HCT116 (cell line): ENCODE measurements around the gene SLC9A7. TPM values are rescaled to one million over a fixed set of nuclear protein-coding genes. Genes with fewer than 3 reads are reported as not detected.

Experiments
- ATAC-seq: fragments of 200-7000 bp; cut with Tn5 transposase; 2 replicates; pipeline ENCODE4 v1.9.1; 2020; ENCODE audit warnings: mild to moderate bottlenecking, moderate library complexity
- BruUV-seq: library from RNA; stranded (reverse); fragments of 400-500 nt; replicated peaks from 2 replicates; lab custom pipeline; 2021; lab: Mats Ljungman, UMichigan
- CTCF ChIA-PET: fragments of 300-600 bp; sonication (Branson Sonifier 250); formaldehyde crosslinking; loops from one replicate; lab custom pipeline; 2021; ENCODE audit warnings: antibody characterized with exemption; lab: Charles Lee
- POLR2A ChIA-PET: fragments of 300-600, 350-600 bp; sonication (Branson Sonifier 250); formaldehyde crosslinking; loops from one replicate; lab custom pipeline; 2021; ENCODE audit warnings: antibody characterized with exemption; lab: Charles Lee
- RAD21 ChIA-PET, 2 experiments: fragments of 300-600 bp; sonication (Branson Sonifier 250); formaldehyde crosslinking; loops; one replicate each; lab custom pipeline; 2023; ENCODE audit warnings: low total read pairs in 2 of 2; ENCODE audit not compliant: uncharacterized antibody in 2 of 2, unreplicated experiment in 2 of 2, low non-redundant PET in 1 of 2; lab: Charles Lee
- DNase-seq: peaks from one replicate; pipeline ENCODE4 v3.0.0-alpha.2; 2010; ENCODE audit warnings: low read depth, low spot score
- H2AFZ ChIP-seq: fragments of 200-600 bp; shearing (Covaris generic), sonication (generic); 2 replicates; pipeline ENCODE4 v1.6.1; 2017; ENCODE audit warnings: low read depth, mixed run types, mixed read lengths, antibody characterized with exemption, low read length; ENCODE audit not compliant: poor library complexity, severe bottlenecking
- H3K27ac ChIP-seq: 2 replicates; pipeline ENCODE4 v1.5.1; 2012; ENCODE audit warnings: low read depth, low read length
- H3K27me3 ChIP-seq: fragments of 200-600 bp; sonication (generic); 2 replicates; pipeline ENCODE4 v1.6.1; 2016; ENCODE audit warnings: mixed run types, low read length, mixed read lengths; ENCODE audit not compliant: insufficient read depth
- H3K36me3 ChIP-seq, 2 experiments: fragments of 200-500 bp in 1 of 2; fragments of 200-600 bp in 1 of 2; sonication (Bioruptor generic) in 1 of 2; sonication (generic) in 1 of 2; 2 replicates each; pipeline versions ENCODE4 v1.5.1 to v1.6.1; 2014 to 2016; ENCODE audit warnings: low read length in 2 of 2, inconsistent platforms in 1 of 2, mixed read lengths in 1 of 2, mixed run types in 1 of 2; ENCODE audit not compliant: insufficient read depth in 2 of 2, control insufficient read depth in 1 of 2
- H3K4me1 ChIP-seq, 2 experiments: fragments of 200-600 bp in 1 of 2; sonication (generic) in 1 of 2; 2 replicates each; pipeline versions ENCODE4 v1.5.1 to v1.6.1; 2012 to 2017; ENCODE audit warnings: low read length in 2 of 2, inconsistent platforms in 1 of 2, mild to moderate bottlenecking in 1 of 2, mixed read lengths in 1 of 2, mixed run types in 1 of 2, moderate library complexity in 1 of 2; ENCODE audit not compliant: insufficient read depth in 2 of 2, control insufficient read depth in 1 of 2
- H3K4me2 ChIP-seq: fragments of 200-600 bp; sonication (generic); 2 replicates; pipeline ENCODE4 v1.6.1; 2017; ENCODE audit warnings: mixed run types, low read length, mixed read lengths
- H3K4me3 ChIP-seq, 2 experiments: fragments of 200-600 bp in 1 of 2; sonication (generic) in 1 of 2; replicated peaks in 1 of 2; 2 replicates each; pipeline ENCODE4 v1.5.1; 2011 to 2016; ENCODE audit warnings: low read length in 2 of 2, control low read depth in 1 of 2, low read depth in 1 of 2, mild to moderate bottlenecking in 1 of 2, mixed read lengths in 1 of 2, mixed run types in 1 of 2
- H3K79me2 ChIP-seq: fragments of 200-600 bp; sonication (generic); 2 replicates; pipeline ENCODE4 v1.6.1; 2017; ENCODE audit warnings: mild to moderate bottlenecking, mixed run types, low read length, moderate library complexity, mixed read lengths; ENCODE audit not compliant: insufficient read depth
- H3K9ac ChIP-seq: fragments of 200-600 bp; sonication (generic); 2 replicates; pipeline ENCODE4 v1.6.1; 2016; ENCODE audit warnings: low read length, mixed read lengths
- H3K9me2 ChIP-seq: fragments of 200-600 bp; sonication (generic), shearing (Covaris generic); 2 replicates; pipeline ENCODE4 v1.6.1; 2017; ENCODE audit warnings: mixed run types, mild to moderate bottlenecking, moderate library complexity; ENCODE audit not compliant: insufficient read depth
- H3K9me3 ChIP-seq, 2 experiments: fragments of 200-500 bp in 1 of 2; fragments of 200-600 bp in 1 of 2; sonication (Bioruptor generic) in 1 of 2; sonication (generic) in 1 of 2; 2 replicates each; pipeline ENCODE4 v1.6.1; 2014 to 2017; ENCODE audit warnings: low read length in 2 of 2, mixed read lengths in 2 of 2, inconsistent platforms in 1 of 2, low read depth in 1 of 2, mild to moderate bottlenecking in 1 of 2, mixed run types in 1 of 2, moderate library complexity in 1 of 2; ENCODE audit not compliant: control insufficient read depth in 1 of 2, insufficient read depth in 1 of 2
- H4K20me1 ChIP-seq: fragments of 200-600 bp; sonication (generic), shearing (Covaris generic); 2 replicates; pipeline ENCODE4 v1.6.1; 2017; ENCODE audit warnings: mixed run types, mild to moderate bottlenecking, moderate library complexity; ENCODE audit not compliant: insufficient read depth
- ATF3 ChIP-seq: IDR thresholded peaks from 2 replicates; pipeline ENCODE4 v1.6.1; 2012
- EGR1 ChIP-seq: IDR thresholded peaks from 2 replicates; pipeline ENCODE4 v1.6.1; 2012; ENCODE audit warnings: low read depth
- ELF1 ChIP-seq: IDR thresholded peaks from 2 replicates; pipeline ENCODE4 v1.6.1; 2012; ENCODE audit warnings: low read depth, borderline replicate concordance
- EZH2 ChIP-seq: fragments of 200-600 bp; sonication (generic); IDR thresholded peaks from 2 replicates; pipeline ENCODE4 v1.6.1; 2017; ENCODE audit warnings: antibody characterized with exemption, mixed run types
- FOSL1 ChIP-seq: IDR thresholded peaks from 2 replicates; pipeline ENCODE4 v1.6.1; 2012; ENCODE audit warnings: low read depth
- TCF7L2 ChIP-seq: IDR thresholded peaks from 2 replicates; pipeline ENCODE4 v1.7.0; 2011; ENCODE audit warnings: borderline replicate concordance, inconsistent platforms; ENCODE audit not compliant: insufficient read depth, insufficient read length; ENCODE audit errors: extremely low read depth
- ZNF274 ChIP-seq: fragments of 200-500 bp; sonication (Bioruptor generic); IDR thresholded peaks from 2 replicates; pipeline ENCODE4 v1.6.1; 2014; ENCODE audit warnings: mild to moderate bottlenecking, low read depth, low read length, inconsistent platforms
- intact Hi-C: fragments of 100-400 bp; cut with micrococcal nuclease; formaldehyde crosslinking; loops from 2 replicates; pipeline ENCODE4 v1.10.0; 2022
- total RNA-seq: library from RNA; stranded (reverse); gene quantifications from one replicate; pipeline ENCODE4 v1.2.1, GENCODE V29; 2021; ENCODE audit not compliant: unreplicated experiment
- TF ChIP-seq, protein P1 (sequence below): IDR thresholded peaks from 2 replicates; pipeline ENCODE4 v1.6.1; 2012; ENCODE audit warnings: low read depth

SLC9A7 gene
- total RNA-seq, 1 experiment from 2014 or later = 18.6 TPM

- TF ChIP-seq EZH2 = no peak
- TF ChIP-seq EGR1 = no peak
- TF ChIP-seq ZNF274 = no peak
- TF ChIP-seq ATF3 = no peak
- TF ChIP-seq TCF7L2 = no peak
These were observed 75.9 kb downstream of the SLC9A7 start (continued) for GRCh38 chrX:46683048-46683447.

DNA sequence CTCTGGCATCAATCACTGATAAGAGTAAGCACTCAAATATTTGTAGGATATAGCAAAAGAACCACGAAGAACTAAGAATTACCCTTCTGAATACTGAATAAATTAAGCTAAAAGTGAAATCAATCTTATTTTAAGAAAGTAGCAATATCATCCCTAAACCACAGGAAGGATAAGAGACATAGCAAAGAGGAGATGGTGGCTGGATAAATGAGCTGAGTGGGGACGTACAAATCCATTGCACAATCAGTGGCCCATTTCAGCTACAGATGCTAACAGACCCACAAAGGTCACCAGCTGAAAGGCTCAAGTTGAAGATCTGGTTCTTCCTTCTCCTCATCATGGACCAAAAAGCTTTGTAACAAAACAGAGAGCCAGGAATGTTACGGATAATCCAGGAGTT lies 77.1 kb downstream of the SLC9A7 start:
- H3K79me2 ChIP-seq = no peaks in the 10 kb centered on the region
- POLR2A ChIA-PET = no interaction called here
- no peaks in the 10 kb centered on the region for H3K9me2 ChIP-seq
- no peak overlapping the region for H3K4me3 ChIP-seq
- CTCF ChIA-PET = no interaction called here
- intact Hi-C loops = no loop called here
- no peak overlapping the region for H3K27ac ChIP-seq
- RAD21 ChIA-PET = no interaction called here
- H3K9me3 ChIP-seq = no peaks in the 10 kb centered on the region
- no peak for ATAC-seq
- no peak overlapping the region for H2AFZ ChIP-seq
- no peak for DNase-seq
- TF ChIP-seq FOSL1 (no peak), ATF3 (no peak), ELF1 (no peak), EGR1 (no peak)
- TF ChIP-seq, protein P1, sequence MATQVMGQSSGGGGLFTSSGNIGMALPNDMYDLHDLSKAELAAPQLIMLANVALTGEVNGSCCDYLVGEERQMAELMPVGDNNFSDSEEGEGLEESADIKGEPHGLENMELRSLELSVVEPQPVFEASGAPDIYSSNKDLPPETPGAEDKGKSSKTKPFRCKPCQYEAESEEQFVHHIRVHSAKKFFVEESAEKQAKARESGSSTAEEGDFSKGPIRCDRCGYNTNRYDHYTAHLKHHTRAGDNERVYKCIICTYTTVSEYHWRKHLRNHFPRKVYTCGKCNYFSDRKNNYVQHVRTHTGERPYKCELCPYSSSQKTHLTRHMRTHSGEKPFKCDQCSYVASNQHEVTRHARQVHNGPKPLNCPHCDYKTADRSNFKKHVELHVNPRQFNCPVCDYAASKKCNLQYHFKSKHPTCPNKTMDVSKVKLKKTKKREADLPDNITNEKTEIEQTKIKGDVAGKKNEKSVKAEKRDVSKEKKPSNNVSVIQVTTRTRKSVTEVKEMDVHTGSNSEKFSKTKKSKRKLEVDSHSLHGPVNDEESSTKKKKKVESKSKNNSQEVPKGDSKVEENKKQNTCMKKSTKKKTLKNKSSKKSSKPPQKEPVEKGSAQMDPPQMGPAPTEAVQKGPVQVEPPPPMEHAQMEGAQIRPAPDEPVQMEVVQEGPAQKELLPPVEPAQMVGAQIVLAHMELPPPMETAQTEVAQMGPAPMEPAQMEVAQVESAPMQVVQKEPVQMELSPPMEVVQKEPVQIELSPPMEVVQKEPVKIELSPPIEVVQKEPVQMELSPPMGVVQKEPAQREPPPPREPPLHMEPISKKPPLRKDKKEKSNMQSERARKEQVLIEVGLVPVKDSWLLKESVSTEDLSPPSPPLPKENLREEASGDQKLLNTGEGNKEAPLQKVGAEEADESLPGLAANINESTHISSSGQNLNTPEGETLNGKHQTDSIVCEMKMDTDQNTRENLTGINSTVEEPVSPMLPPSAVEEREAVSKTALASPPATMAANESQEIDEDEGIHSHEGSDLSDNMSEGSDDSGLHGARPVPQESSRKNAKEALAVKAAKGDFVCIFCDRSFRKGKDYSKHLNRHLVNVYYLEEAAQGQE = no peak
- TF ChIP-seq, all 23 proteins: peak for 0
- no peak overlapping the region for H3K9ac ChIP-seq
- H3K4me1 ChIP-seq = no peaks in the 10 kb centered on the region
- BruUV-seq = no TSS peak
- H3K36me3 ChIP-seq = no peaks in the 10 kb centered on the region
- H3K4me2 ChIP-seq = no peak overlapping the region
- no peaks in the 10 kb centered on the region for H3K27me3 ChIP-seq
- H4K20me1 ChIP-seq = no peaks in the 10 kb centered on the region
